Thyroid gland (tissue), 4 donors: ENCODE data around the gene TXLNG. TPM values are rescaled to one million over a fixed set of nuclear protein-coding genes. Genes with fewer than 3 reads are reported as not detected.

Experiments
- DNase-seq, 2 donors: peaks; one replicate each; pipeline ENCODE4 v3.0.0-alpha.2; 2019
- H3K27ac ChIP-seq, 3 donors: fragments of 200-600 bp; sonication (generic); 1 replicate in 2 of 3; 2 replicates in 1 of 3; pipeline ENCODE4 v1.5.1; 2016 to 2019; ENCODE audit warnings: mild to moderate bottlenecking in 1 of 3, moderate library complexity in 1 of 3
- H3K27me3 ChIP-seq: fragments of 200-600 bp; sonication (generic); one replicate; pipeline ENCODE4 v1.5.1; 2019
- H3K36me3 ChIP-seq, 2 donors: fragments of 200-600 bp; sonication (generic); one replicate each; pipeline ENCODE4 v1.5.1; 2016 to 2019
- H3K4me1 ChIP-seq, 2 donors: fragments of 200-600 bp; sonication (generic); one replicate each; pipeline ENCODE4 v1.5.1; 2017 to 2019
- H3K4me3 ChIP-seq, 3 donors: fragments of 200-600 bp; sonication (generic); replicated peaks in 1 of 3; 1 replicate in 2 of 3; 2 replicates in 1 of 3; pipeline ENCODE4 v1.5.1; 2016; ENCODE audit warnings: mild to moderate bottlenecking in 1 of 3
- H3K9me3 ChIP-seq: fragments of 200-600 bp; sonication (generic); one replicate; pipeline ENCODE4 v1.5.1; 2017
- POLR2A ChIP-seq, 2 donors: fragments of 450-650 bp; IDR thresholded peaks; one replicate each; pipeline ENCODE4 v1.6.1; 2017; ENCODE audit warnings: antibody characterized with exemption in 2 of 2, mild to moderate bottlenecking in 2 of 2, moderate library complexity in 1 of 2
- WGBS, 2 donors: methylation state at CpG; one replicate each; pipeline ENCODE4 v1.1.5; 2017; 5-methylcytosine and 5-hydroxymethylcytosine counted together
- intact Hi-C: fragments of 100-400 bp; cut with DNase I; formaldehyde crosslinking; loops from one replicate; pipeline ENCODE4 v1.15.1; 2023
- total RNA-seq, 4 donors: library from RNA; depleted of rRNA; stranded (reverse); fragments of >200 nt; gene quantifications; one replicate each; pipeline ENCODE4 v1.2.3, GENCODE V29; 2016
- TF ChIP-seq, protein P1 (sequence below), 6 experiments: fragments of 200-600 bp in 3 of 6; fragments of 450-650 bp in 3 of 6; sonication (generic) in 3 of 6; IDR thresholded peaks; one replicate each; pipeline ENCODE4 v1.5.1; 2016 to 2019; ENCODE audit warnings: antibody characterized with exemption in 6 of 6, mild to moderate bottlenecking in 2 of 6, inconsistent platforms in 1 of 6, moderate library complexity in 1 of 6

TXLNG gene
- total RNA-seq, 4 donors from 2014 or later = 14.7 to 17.9 (median 16.3) TPM

- no peak overlapping the region for H3K27ac ChIP-seq
- H3K9me3 ChIP-seq = no peaks in the 10 kb centered on the region
- intact Hi-C loops = no loop called here
- H3K4me1 ChIP-seq = no peaks in the 10 kb centered on the region
- 73% methylated on average over 4 to 9 of the region's 9 CpGs for WGBS, 2 donors
- peaks cover 0 to 12% of the 10 kb centered on the region in 2 donors for H3K36me3 ChIP-seq
- no peaks in the 10 kb centered on the region for H3K27me3 ChIP-seq
- H3K4me3 ChIP-seq = no peak overlapping the region
- DNase-seq = peak; percentile 9 to 21
- TF ChIP-seq, protein P1, sequence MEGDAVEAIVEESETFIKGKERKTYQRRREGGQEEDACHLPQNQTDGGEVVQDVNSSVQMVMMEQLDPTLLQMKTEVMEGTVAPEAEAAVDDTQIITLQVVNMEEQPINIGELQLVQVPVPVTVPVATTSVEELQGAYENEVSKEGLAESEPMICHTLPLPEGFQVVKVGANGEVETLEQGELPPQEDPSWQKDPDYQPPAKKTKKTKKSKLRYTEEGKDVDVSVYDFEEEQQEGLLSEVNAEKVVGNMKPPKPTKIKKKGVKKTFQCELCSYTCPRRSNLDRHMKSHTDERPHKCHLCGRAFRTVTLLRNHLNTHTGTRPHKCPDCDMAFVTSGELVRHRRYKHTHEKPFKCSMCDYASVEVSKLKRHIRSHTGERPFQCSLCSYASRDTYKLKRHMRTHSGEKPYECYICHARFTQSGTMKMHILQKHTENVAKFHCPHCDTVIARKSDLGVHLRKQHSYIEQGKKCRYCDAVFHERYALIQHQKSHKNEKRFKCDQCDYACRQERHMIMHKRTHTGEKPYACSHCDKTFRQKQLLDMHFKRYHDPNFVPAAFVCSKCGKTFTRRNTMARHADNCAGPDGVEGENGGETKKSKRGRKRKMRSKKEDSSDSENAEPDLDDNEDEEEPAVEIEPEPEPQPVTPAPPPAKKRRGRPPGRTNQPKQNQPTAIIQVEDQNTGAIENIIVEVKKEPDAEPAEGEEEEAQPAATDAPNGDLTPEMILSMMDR (IDR thresholded peaks at IDR 0.05) = peak in 2 of 6 experiments; percentile 24 to 30
- no peak for TF ChIP-seq POLR2A (IDR thresholded peaks at IDR 0.05)
Measured at GRCh38 chrX:16836371-16836770, 50.1 kb downstream of the TXLNG start.

- H3K9me3 ChIP-seq = no peaks in the 10 kb centered on the region
- intact Hi-C loops = no loop called here
- 71 to 76% methylated on average over 7 to 11 of the region's 11 CpGs for WGBS, 2 donors
- H3K4me3 ChIP-seq = no peak overlapping the region
- H3K27ac ChIP-seq = no peak overlapping the region
- peak; percentile 20 to 28 for DNase-seq
- no peaks in the 10 kb centered on the region for H3K27me3 ChIP-seq
- H3K4me1 ChIP-seq = no peaks in the 10 kb centered on the region
- TF ChIP-seq, protein P1 (IDR thresholded peaks at IDR 0.05) = no peak
- TF ChIP-seq POLR2A (IDR thresholded peaks at IDR 0.05) = no peak
- H3K36me3 ChIP-seq = peaks cover 0 to 14% of the 10 kb centered on the region in 2 donors
Measured at GRCh38 chrX:16838202-16839066, 52.2 kb downstream of the TXLNG start.

DNA sequence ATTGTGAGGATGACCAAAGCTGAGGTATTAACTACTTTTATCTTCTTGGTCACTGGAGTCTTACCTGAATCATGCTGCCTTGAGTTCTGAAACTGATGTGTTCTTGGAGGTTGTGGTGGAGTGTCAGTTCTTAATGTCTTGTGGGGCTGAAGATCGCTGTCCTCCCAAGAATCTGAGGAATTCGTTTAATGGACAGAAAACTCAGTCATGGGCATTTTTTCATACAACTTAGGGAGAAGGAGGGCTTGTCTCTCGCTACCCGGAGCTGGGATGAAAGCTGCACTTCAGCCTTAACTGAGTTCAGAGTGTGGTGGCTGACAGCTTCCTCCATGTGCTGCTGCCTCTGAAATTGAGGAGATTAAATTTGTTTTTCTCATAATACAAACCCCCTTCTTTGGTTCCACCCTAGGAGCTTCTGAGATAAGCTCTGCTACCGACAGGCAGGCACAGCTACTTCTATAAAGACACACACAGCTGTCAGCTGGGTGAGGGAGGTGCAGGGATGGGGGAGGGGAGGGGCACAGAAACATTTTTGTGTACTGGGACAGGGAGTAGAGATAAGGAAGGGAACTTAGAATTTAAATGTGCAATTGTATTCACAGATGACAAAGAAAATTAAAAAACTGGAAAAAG is 53.1 kb downstream of the TXLNG start:
- Histone ChIP-seq H3K4me3 (no peak overlapping the region), H3K9me3 (no peaks in the 10 kb centered on the region), H3K27ac (no peak overlapping the region), H3K4me1 (no peaks in the 10 kb centered on the region), H3K27me3 (no peaks in the 10 kb centered on the region), H3K36me3 (peaks cover 0 to 8% of the 10 kb centered on the region in 2 donors)
- WGBS, 2 donors = 86 to 87% methylated on average over 3 to 5 of the region's 5 CpGs
- no peak for DNase-seq
- TF ChIP-seq, protein P1 (IDR thresholded peaks at IDR 0.05) = no peak
- no peak for TF ChIP-seq POLR2A (IDR thresholded peaks at IDR 0.05)
- intact Hi-C loops = no loop called here

GRCh38 chrX:16839852-16840460 is 53.7 kb downstream of the TXLNG start:
- Histone ChIP-seq H3K27me3 (no peaks in the 10 kb centered on the region), H3K36me3 (peaks cover 4 to 7% of the 10 kb centered on the region in 2 donors), H3K9me3 (no peaks in the 10 kb centered on the region), H3K4me3 (no peak overlapping the region), H3K4me1 (no peaks in the 10 kb centered on the region), H3K27ac (no peak overlapping the region)
- no peak for TF ChIP-seq POLR2A (IDR thresholded peaks at IDR 0.05)
- TF ChIP-seq, protein P1 (IDR thresholded peaks at IDR 0.05) = no peak
- 84 to 91% methylated on average over 7 to 12 of the region's 14 CpGs for WGBS, 2 donors
- no peak for DNase-seq
- intact Hi-C loops = no loop called here
